K562 (cell line): ENCODE measurements around the gene KLHDC2. TPM values are rescaled to one million over a fixed set of nuclear protein-coding genes. Genes with fewer than 3 reads are reported as not detected.

Experiments used
- ATAC-seq: fragments of 200-7000 bp; cut with Tn5 transposase; 3 replicates; pipeline ENCODE4 v1.9.1; 2020; ENCODE audit warnings: moderate library complexity
- BruUV-seq: library from RNA; stranded (reverse); fragments of 400-500 nt; replicated peaks from 2 replicates; lab custom pipeline; 2021; lab: Mats Ljungman, UMichigan
- CTCF ChIA-PET: fragments of 300-600 bp; formaldehyde crosslinking; extraction: SDS; loops from one replicate; lab custom pipeline; 2021; ENCODE audit warnings: low intra/inter-chr PET ratio; lab: Yijun Ruan, JAX
- POLR2A ChIA-PET: fragments of 300-600, 350-650 bp; sonication (Branson Sonifier 250); formaldehyde crosslinking; extraction: SDS; loops from one replicate; lab custom pipeline; 2021; ENCODE audit warnings: antibody characterized with exemption, inconsistent platforms; lab: Yijun Ruan, JAX
- DNase-seq, 4 experiments: peaks; one replicate each; pipeline versions ENCODE4 v3.0.0 to v3.0.0-alpha.2; 2011 to 2018; ENCODE audit warnings: low spot score in 3 of 4, mixed read lengths in 3 of 4; ENCODE audit errors: extremely low read depth in 1 of 4
- FAIRE-seq: peaks from 2 replicates; lab custom pipeline; 2011; peaks lifted over from hg19 to GRCh38; lab: Jason Lieb, UNC
- H2AFZ ChIP-seq: 2 replicates; pipeline ENCODE4 v1.6.0; 2011; ENCODE audit warnings: low read depth, low read length, control low read depth, inconsistent platforms
- H3K27ac ChIP-seq: fragments of 200-600 bp; 3 replicates; pipeline ENCODE4 v1.8.0; 2011; ENCODE audit warnings: low read depth, mild to moderate bottlenecking, control low read depth, inconsistent platforms, low read length, moderate library complexity, mixed read lengths; ENCODE audit errors: extremely low read depth
- H3K27me3 ChIP-seq, 2 experiments: fragments of 300-600 bp in 1 of 2; 2 replicates in 1 of 2; 3 replicates in 1 of 2; pipeline versions ENCODE4 v1.6.0 to v1.8.0; 2011; ENCODE audit warnings: inconsistent platforms in 2 of 2, low read length in 2 of 2, mild to moderate bottlenecking in 1 of 2, mixed read lengths in 1 of 2, moderate library complexity in 1 of 2; ENCODE audit not compliant: control insufficient read depth in 2 of 2, insufficient read depth in 2 of 2
- H3K36me3 ChIP-seq: fragments of 300-600 bp; 3 replicates; pipeline ENCODE4 v1.8.0; 2011; ENCODE audit warnings: mild to moderate bottlenecking, low read length, inconsistent platforms; ENCODE audit not compliant: control insufficient read depth, insufficient read depth
- H3K4me1 ChIP-seq, 2 experiments: fragments of 200-600 bp in 1 of 2; replicated peaks in 1 of 2; 2 replicates in 1 of 2; 3 replicates in 1 of 2; pipeline versions ENCODE4 v1.5.1 to v1.8.0; 2011; ENCODE audit warnings: inconsistent platforms in 2 of 2, low read length in 2 of 2, mild to moderate bottlenecking in 1 of 2, mixed read lengths in 1 of 2, moderate library complexity in 1 of 2; ENCODE audit not compliant: control insufficient read depth in 2 of 2, insufficient read depth in 2 of 2
- H3K4me2 ChIP-seq: 2 replicates; pipeline ENCODE4 v1.6.1; 2011; ENCODE audit warnings: low read length, control low read depth, inconsistent platforms, mixed read lengths; ENCODE audit not compliant: insufficient read depth
- H3K4me3 ChIP-seq: fragments of 200-600 bp; sonication (generic), shearing (Covaris generic); 2 replicates; pipeline ENCODE4 v1.5.1; 2016; ENCODE audit warnings: control low read depth, inconsistent platforms
- H3K79me2 ChIP-seq: fragments of 200-600 bp; 3 replicates; pipeline ENCODE4 v1.8.0; 2011; ENCODE audit warnings: low read length, inconsistent platforms; ENCODE audit not compliant: control insufficient read depth, insufficient read depth
- H3K9ac ChIP-seq, 2 experiments: 2 replicates each; pipeline versions ENCODE4 v1.6.0 to v1.6.1; 2011; ENCODE audit warnings: low read depth in 2 of 2, low read length in 2 of 2, control low read depth in 1 of 2, inconsistent platforms in 1 of 2, mild to moderate bottlenecking in 1 of 2, mixed read lengths in 1 of 2; ENCODE audit not compliant: insufficient read depth in 1 of 2
- H3K9me1 ChIP-seq: one replicate; pipeline ENCODE4 v1.6.0; 2011; ENCODE audit warnings: inconsistent platforms, mild to moderate bottlenecking, low read length, moderate library complexity; ENCODE audit not compliant: control insufficient read depth, insufficient read depth
- H3K9me3 ChIP-seq: replicated peaks from 2 replicates; pipeline ENCODE4 v1.5.1; 2011; ENCODE audit warnings: low read depth, low read length, inconsistent platforms; ENCODE audit not compliant: control insufficient read depth, insufficient read depth
- H4K20me1 ChIP-seq: replicated peaks from 2 replicates; pipeline ENCODE4 v1.6.1; 2011; ENCODE audit warnings: low read length, inconsistent platforms, mixed read lengths; ENCODE audit not compliant: control insufficient read depth, insufficient read depth
- BCOR ChIP-seq: fragments of 450-650 bp; IDR thresholded peaks from 2 replicates; pipeline ENCODE4 v1.6.1; 2016
- BDP1 ChIP-seq: IDR thresholded peaks from 3 replicates; pipeline ENCODE4 v1.6.1; 2011; ENCODE audit not compliant: insufficient read length, insufficient read depth
- CGGBP1 ChIP-seq: fragments of 250-450 bp; sonication (Bioruptor Pico); IDR thresholded peaks from 2 replicates; pipeline ENCODE4 v1.9.0; 2021; ENCODE audit warnings: mild to moderate bottlenecking
- E2F8 ChIP-seq: fragments of 450-650 bp; IDR thresholded peaks from 2 replicates; pipeline ENCODE4 v1.7.1; 2018; ENCODE audit warnings: mild to moderate bottlenecking, low read depth; ENCODE audit not compliant: partially characterized antibody
- GATA2 ChIP-seq: sonication (generic); formaldehyde crosslinking; IDR thresholded peaks from 2 replicates; pipeline ENCODE4 v1.4.0; 2020; ENCODE audit warnings: mild to moderate bottlenecking, missing genetic modification reagents
- HDAC2 ChIP-seq: fragments of 450-650 bp; IDR thresholded peaks from 2 replicates; pipeline ENCODE4 v1.6.1; 2016; ENCODE audit warnings: mild to moderate bottlenecking
- KDM4B ChIP-seq, 2 experiments: fragments of 450-650 bp in 1 of 2; sonication (generic) in 1 of 2; IDR thresholded peaks; 2 replicates each; pipeline ENCODE4 v1.6.1; 2016 to 2017; ENCODE audit warnings: borderline replicate concordance in 2 of 2, antibody characterized with exemption in 1 of 2, low read depth in 1 of 2, mild to moderate bottlenecking in 1 of 2
- LEF1 ChIP-seq: fragments of 450-650 bp; IDR thresholded peaks from 2 replicates; pipeline ENCODE4 v1.6.1; 2016; ENCODE audit warnings: mild to moderate bottlenecking
- NELFE ChIP-seq: IDR thresholded peaks from 2 replicates; pipeline ENCODE4 v1.6.1; 2011; ENCODE audit warnings: mild to moderate bottlenecking; ENCODE audit not compliant: insufficient read depth, insufficient read length
- REST ChIP-seq, 2 experiments: fragments of 450-650 bp; formaldehyde crosslinking in 1 of 2; IDR thresholded peaks; 2 replicates each; pipeline versions ENCODE4 v1.4.0 to v1.6.1; 2014 to 2020; ENCODE audit warnings: mild to moderate bottlenecking in 2 of 2, borderline replicate concordance in 1 of 2, low read depth in 1 of 2
- RFX1 ChIP-seq: fragments of 450-650 bp; IDR thresholded peaks from 2 replicates; pipeline ENCODE4 v1.6.1; 2016; ENCODE audit warnings: mild to moderate bottlenecking, moderate library complexity
- SETDB1 ChIP-seq: IDR thresholded peaks from one replicate; pipeline ENCODE4 v1.6.1; 2012; ENCODE audit warnings: low read length, control low read depth, inconsistent platforms
- SMC3 ChIP-seq: conservative IDR thresholded peaks from 2 replicates; pipeline ENCODE4 v1.6.1; 2011; ENCODE audit warnings: low read depth, low read length, improper control_type of control experiment; ENCODE audit not compliant: insufficient read depth
- in situ Hi-C: fragments of 300-500 bp; cut with MboI; formaldehyde crosslinking; loops from 4 replicates; pipeline ENCODE4 v1.15.0; 2018; ENCODE audit warnings: inconsistent platforms, mixed read lengths
- intact Hi-C: fragments of 100-400 bp; cut with micrococcal nuclease; formaldehyde crosslinking; loops from 2 replicates; pipeline ENCODE4 v1.14.2; 2022
- polyA plus RNA-seq, 8 experiments: library from polyadenylated mRNA; depleted of rRNA in 4 of 8; stranded (reverse) in 5 of 8; unstranded in 3 of 8; fragments of >200 nt; fragmentation: Nextera tagmentation in 2 of 8; fragmentation: Illumina TruSeq in 1 of 8; extraction: Ambion mirVana in 2 of 8; extraction: Trizol in 1 of 8; gene quantifications; 2 replicates each; pipeline versions ENCODE4 v1.2.1 to v1.2.3, GENCODE V29; 2011 to 2014; ENCODE audit warnings: inconsistent platforms in 1 of 8, missing spikeins in 1 of 8
- total RNA-seq, 7 experiments: library from RNA; depleted of rRNA in 6 of 7; stranded (reverse); fragments of >200 nt in 6 of 7; fragmentation: Illumina TruSeq in 2 of 7; extraction: Trizol in 2 of 7; gene quantifications; 2 replicates each; pipeline versions ENCODE4 v1.2.1 to v1.2.3, GENCODE V29; 2011 to 2021; ENCODE audit warnings: low replicate concordance in 1 of 7

The KLHDC2 gene
- total and polyA plus RNA-seq, 9 of the 15 experiments (the other 6 are each of a cell fraction or from before 2014, with no cell fraction given), result 6.3 to 41.7 (median 20.0) TPM

- no peak for TF ChIP-seq KDM4B (IDR thresholded peaks at IDR 0.05; ENCODE audit: borderline replicate concordance in 2 of 2, low read depth in 1 of 2)
- no peak for TF ChIP-seq CGGBP1 (CRISPR knock-in tag)
- TF ChIP-seq GATA2, result no peak
- TF ChIP-seq SETDB1, result no peak
- no peak for TF ChIP-seq E2F8
- TF ChIP-seq BCOR, result no peak
- TF ChIP-seq LEF1, result no peak
- no peak for TF ChIP-seq SMC3
- TF ChIP-seq RFX1, result no peak
- TF ChIP-seq HDAC2, result no peak
Observed at GRCh38 chr14:49732896-49733295, 35.1 kb upstream of the KLHDC2 start (continued).

- H3K4me3 ChIP-seq, result no peak overlapping the region
- H3K4me1 ChIP-seq, result no peaks in the 10 kb centered on the region; a peak in 1 of 5 replicates
- FAIRE-seq, result no peak
- ChIA-PET CTCF (no interaction called here), POLR2A (no interaction called here)
- in situ Hi-C loops, result no loop called here
- H3K9ac ChIP-seq, result no peak overlapping the region
- no peaks in the 10 kb centered on the region for H3K9me3 ChIP-seq
- H3K27ac ChIP-seq, result no peak overlapping the region
- no peaks in the 10 kb centered on the region for H4K20me1 ChIP-seq
- H2AFZ ChIP-seq, result no peak overlapping the region
- H3K27me3 ChIP-seq, result no peaks in the 10 kb centered on the region
- H3K9me1 ChIP-seq, result no peaks in the 10 kb centered on the region
- no peaks in the 10 kb centered on the region for H3K36me3 ChIP-seq
- DNase-seq, result no peak
- intact Hi-C loops, result no loop called here
- no peak for ATAC-seq
- no TSS peak for BruUV-seq
- H3K79me2 ChIP-seq, result no peaks in the 10 kb centered on the region
- no peak overlapping the region for H3K4me2 ChIP-seq
- no peak for TF ChIP-seq REST (IDR thresholded peaks at IDR 0.05; ENCODE audit: borderline replicate concordance)
- TF ChIP-seq REST (CRISPR knock-in tag; IDR thresholded peaks at IDR 0.05; ENCODE audit: low read depth), result no peak
- TF ChIP-seq NELFE, result no peak
- TF ChIP-seq BDP1, result no peak
Observed at GRCh38 chr14:49733836-49734235, 34.1 kb upstream of the KLHDC2 start.
